ENCODE data around the gene KCNMB2.

KCNMB2 gene

DNA sequence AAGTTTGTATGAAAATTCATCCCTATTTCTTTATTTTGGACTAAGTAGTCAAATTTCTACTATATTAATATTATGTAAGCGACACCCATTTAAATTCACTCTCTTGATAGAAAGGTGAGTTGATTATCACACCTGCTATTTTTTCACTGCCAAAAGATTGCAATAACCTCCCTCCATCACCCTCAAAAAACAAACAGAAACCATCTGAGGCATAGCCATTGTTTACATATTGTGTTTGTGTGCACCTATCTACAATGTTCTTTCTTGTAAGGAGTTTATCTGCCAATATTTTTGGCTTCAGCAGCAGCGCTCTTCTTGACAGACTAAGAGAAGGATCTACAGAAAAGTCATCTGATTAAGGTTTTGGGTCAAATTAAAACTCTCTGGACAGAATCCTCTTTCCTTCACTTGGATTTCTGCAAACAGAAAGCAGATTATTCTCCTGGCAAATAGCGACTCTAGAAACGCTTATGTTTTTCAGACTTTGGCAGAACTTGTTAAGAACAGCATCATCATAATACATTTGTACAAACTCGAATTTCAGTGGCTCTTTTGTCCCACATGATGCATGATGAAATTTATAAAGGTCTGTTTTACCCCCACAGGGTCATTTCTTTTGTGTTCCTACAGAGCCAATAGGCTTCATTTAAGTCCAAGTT, 48.6 kb downstream of the KCNMB2 start:
- TF ChIP-seq, protein P1, sequence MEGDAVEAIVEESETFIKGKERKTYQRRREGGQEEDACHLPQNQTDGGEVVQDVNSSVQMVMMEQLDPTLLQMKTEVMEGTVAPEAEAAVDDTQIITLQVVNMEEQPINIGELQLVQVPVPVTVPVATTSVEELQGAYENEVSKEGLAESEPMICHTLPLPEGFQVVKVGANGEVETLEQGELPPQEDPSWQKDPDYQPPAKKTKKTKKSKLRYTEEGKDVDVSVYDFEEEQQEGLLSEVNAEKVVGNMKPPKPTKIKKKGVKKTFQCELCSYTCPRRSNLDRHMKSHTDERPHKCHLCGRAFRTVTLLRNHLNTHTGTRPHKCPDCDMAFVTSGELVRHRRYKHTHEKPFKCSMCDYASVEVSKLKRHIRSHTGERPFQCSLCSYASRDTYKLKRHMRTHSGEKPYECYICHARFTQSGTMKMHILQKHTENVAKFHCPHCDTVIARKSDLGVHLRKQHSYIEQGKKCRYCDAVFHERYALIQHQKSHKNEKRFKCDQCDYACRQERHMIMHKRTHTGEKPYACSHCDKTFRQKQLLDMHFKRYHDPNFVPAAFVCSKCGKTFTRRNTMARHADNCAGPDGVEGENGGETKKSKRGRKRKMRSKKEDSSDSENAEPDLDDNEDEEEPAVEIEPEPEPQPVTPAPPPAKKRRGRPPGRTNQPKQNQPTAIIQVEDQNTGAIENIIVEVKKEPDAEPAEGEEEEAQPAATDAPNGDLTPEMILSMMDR (IDR thresholded peaks at IDR 0.05): no peak

DNA sequence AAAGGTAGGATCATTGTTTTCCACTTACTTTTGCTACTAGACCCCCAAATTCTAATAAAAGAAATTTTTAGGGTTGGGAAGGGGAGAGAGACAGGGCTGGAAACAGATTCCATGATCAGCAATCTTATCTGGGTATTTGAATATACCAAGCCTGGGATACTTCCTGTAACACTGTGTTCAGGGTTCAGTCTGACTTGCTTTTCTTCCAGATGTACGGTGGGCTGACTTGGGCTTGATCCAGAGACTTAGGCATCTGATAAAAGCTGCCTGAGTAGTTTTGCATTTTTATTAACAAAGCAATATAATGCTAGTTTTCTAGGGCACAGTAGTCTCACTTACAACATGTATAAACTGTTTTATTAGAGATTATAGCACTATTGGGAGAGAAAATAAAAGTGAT, 49.2 kb downstream of the KCNMB2 start:
- TF ChIP-seq, protein P1 (IDR thresholded peaks at IDR 0.05): no peak

DNA sequence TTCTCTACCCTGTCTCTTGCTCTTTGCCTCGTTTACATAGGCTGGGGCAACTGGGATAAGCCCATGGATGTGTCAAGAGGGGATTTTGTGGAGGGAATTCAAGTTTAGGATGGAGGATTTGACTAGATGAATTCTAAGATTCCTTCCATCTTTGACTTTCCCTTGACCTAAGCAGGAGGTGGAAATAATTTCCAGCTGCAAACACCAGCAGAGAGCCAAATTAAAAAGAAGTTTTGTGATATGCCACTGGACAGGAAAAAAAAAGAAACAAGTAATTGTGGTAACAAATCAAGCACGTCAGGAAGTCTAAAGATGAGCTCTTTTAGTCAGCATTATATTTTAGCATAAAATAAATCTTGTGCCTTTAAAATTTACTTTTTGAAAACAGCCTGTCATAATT, 49.8 kb downstream of the KCNMB2 start:
- TF ChIP-seq, protein P1 (IDR thresholded peaks at IDR 0.05): no peak

DNA sequence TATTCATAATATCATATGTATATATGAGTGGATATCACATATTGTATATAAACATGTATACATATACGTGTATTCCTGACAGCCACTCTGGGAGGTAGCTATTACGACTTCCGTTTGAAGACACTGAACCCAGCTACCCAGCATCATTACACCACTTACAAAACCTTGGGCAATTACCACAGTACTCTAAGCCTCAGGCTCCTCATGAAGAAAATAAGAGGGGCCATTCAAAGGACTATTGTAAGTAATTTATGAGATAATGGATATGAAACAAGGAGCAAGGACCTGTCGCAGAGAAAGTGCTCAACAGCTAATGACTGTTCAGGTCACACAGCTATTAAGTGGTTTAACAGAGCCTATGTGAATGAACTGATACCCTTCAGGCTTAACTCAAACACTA, 52.4 kb downstream of the KCNMB2 start:
- TF ChIP-seq, protein P1 (IDR thresholded peaks at IDR 0.05): no peak

DNA sequence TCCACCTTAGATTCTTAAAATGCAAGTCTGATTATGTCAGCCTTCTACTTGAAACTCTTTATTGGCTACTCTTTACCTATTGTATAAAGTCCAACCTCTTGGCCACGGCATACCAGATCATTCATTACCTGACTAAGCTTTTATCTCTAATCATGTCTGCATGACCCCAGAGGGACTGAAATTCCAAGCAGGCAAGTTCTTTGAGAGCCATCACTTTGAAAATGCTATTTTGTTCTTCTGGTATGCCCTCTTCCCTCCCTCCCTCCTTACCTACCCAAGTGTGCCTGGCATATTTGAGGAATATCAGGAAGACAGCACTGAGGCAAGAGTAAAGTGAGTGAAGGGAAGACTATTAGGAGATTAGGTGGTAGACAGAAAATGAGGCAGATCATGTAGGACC, 57.5 kb downstream of the KCNMB2 start:
- TF ChIP-seq, protein P1 (IDR thresholded peaks at IDR 0.05): no peak

DNA sequence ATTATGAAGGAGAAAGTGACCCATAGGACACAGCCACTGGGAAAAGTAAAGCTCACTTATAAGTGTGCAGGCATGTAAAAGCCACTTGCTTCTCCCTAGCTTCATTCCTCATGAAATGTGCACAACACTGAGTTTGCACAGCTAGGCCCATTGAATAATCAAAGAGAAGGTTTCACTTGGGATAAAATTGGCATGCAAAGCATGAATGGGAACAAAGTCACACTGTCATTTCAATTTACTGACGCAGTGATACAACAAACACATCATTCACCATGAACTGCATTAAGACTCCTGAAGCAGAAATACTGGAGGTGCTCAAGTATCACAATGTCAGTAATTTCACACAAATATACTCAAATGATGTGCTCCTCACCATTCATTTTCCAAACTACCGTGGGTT, 61.1 kb downstream of the KCNMB2 start:
- TF ChIP-seq, protein P1 (IDR thresholded peaks at IDR 0.05): no peak

DNA sequence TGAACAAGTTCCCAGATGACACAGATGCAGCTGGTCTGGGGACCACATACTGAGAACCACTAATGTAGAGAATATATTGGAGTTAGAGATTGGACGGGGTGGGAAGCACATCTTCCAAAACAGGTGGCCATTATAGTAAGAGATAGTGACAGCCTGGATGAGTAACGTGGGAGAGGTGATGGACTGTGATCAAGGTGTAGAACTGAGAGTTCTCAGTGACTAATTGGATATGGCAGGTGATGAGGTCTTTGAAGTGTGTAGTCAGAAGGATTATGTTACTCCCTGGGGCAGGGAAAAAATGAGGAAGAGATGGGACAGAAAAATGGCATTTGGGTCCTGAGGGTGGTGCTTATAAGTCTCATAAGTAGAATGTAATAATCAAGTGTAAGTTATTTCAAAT, 66.6 kb downstream of the KCNMB2 start:
- TF ChIP-seq, protein P1 (IDR thresholded peaks at IDR 0.05): no peak

DNA sequence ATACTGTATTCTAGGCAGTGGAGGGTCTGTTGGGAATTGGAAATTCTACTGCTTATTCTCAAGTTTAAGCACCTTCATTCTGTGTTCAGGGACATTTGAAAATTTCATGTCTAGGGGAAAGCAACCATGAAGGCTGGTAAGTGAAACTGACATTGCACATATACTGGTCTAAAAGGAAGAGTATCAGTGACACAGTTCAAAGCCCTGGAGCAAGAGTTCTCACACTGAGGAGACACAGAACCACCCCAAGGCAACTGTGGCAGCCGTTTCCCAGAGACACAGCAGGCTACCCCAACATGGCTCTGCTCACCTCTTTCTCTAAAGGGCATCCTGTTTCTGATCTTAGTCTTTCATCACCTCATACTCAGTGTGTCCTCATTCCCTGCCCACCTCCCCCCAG, 67.5 kb downstream of the KCNMB2 start:
- TF ChIP-seq, protein P1 (IDR thresholded peaks at IDR 0.05): no peak
